Measurements from ENCODE around the gene EXOC6.
A peak's percentile ranks its signal among the peaks of the same experiment; 100 is the strongest.

Gene EXOC6

GRCh38 chr10:92891885-92892690 lies 43.8 kb downstream of the EXOC6 start (continued):
- no peak for TF ChIP-seq ZBTB26 (tag by site-specific recombination; optimal IDR thresholded peaks at IDR 0.05)
- TF ChIP-seq ZNF248 (tag by site-specific recombination; IDR thresholded peaks at IDR 0.05) = no peak
- no peak for TF ChIP-seq ZNF555 (tag by site-specific recombination; conservative IDR thresholded peaks at IDR 0.05)
- no peak for TF ChIP-seq HOXC10 (CRISPR knock-in tag; IDR thresholded peaks at IDR 0.05)
- no peak for TF ChIP-seq OVOL3 (tag by site-specific recombination; IDR thresholded peaks at IDR 0.05)
- TF ChIP-seq ZNF292 (tag by site-specific recombination; IDR thresholded peaks at IDR 0.05; ENCODE audit: borderline replicate concordance, low read depth) = no peak
- no peak for TF ChIP-seq ZNF549 (tag by site-specific recombination; IDR thresholded peaks at IDR 0.05)
- TF ChIP-seq ZBTB44 (tag by site-specific recombination; IDR thresholded peaks at IDR 0.05) = no peak
- TF ChIP-seq CTCF (tag by site-specific recombination; IDR thresholded peaks at IDR 0.05) = no peak
- peak; percentile 75; the same call in 1 of the 2 replicates for TF ChIP-seq SP7 (tag by site-specific recombination; IDR thresholded peaks at IDR 0.05)
- no peak for TF ChIP-seq ZNF768 (tag by site-specific recombination; IDR thresholded peaks at IDR 0.05)
- no peak for TF ChIP-seq ZSCAN16 (tag by site-specific recombination; IDR thresholded peaks at IDR 0.05)
- no peak for TF ChIP-seq ZNF585B (tag by site-specific recombination; IDR thresholded peaks at IDR 0.05)
- no peak for TF ChIP-seq MZF1 (tag by site-specific recombination; IDR thresholded peaks at IDR 0.05; ENCODE audit: borderline replicate concordance)
- TF ChIP-seq ZNF416 (tag by site-specific recombination; IDR thresholded peaks at IDR 0.05) = no peak

GRCh38 chr10:92892691-92893054 lies 44.4 kb downstream of the EXOC6 start:
- TF ChIP-seq ZNF366 (tag by site-specific recombination; conservative IDR thresholded peaks at IDR 0.05) (0 out of 2 replicates have a peak, but pooled peaks have one; percentile 19), ZNF2 (tag by site-specific recombination; IDR thresholded peaks at IDR 0.05) (0 out of 2 replicates have a peak, but pooled peaks have one; percentile 9), ZSCAN30 (tag by site-specific recombination; IDR thresholded peaks at IDR 0.05) (no peak)
- POLR2A ChIA-PET = interaction anchor here (1.1 kb wide), 1 partner anchor 45 kb away, joined by 4 read pairs; the partner anchor contains the start of gene EXOC6
- H3K9me3 ChIP-seq (ENCODE audit: control insufficient read depth, insufficient read depth, low read depth, low read length) = no peaks in the 10 kb centered on the region
- no peak overlapping the region for H3K27ac ChIP-seq (ENCODE audit: extremely low read depth, low read depth, low read length)
- peaks cover 19% of the 10 kb centered on the region for H3K4me1 ChIP-seq (ENCODE audit: control insufficient read depth, insufficient read depth, low read length)
- H3K4me3 ChIP-seq (ENCODE audit: low read depth, low read length) = no peak overlapping the region
- peaks cover 0 to 8% of the 10 kb centered on the region in 2 experiments; a peak in 2 of 3 replicates for H3K36me3 ChIP-seq (ENCODE audit: control insufficient read depth in 2 of 2, insufficient read depth in 1 of 2, low read length in 2 of 2)
- CTCF ChIA-PET = interaction anchor here (0.6 to 2.1 kb wide), 5 partner anchors 10 to 462 kb away, joined by 3 to 6 read pairs (median 4); no protein-coding TSS in a partner anchor

All from HEK293 (cell line).